Keratinocyte (primary cell): ENCODE measurements around the gene LIG1. TPM values are rescaled to one million over a fixed set of nuclear protein-coding genes. Genes with fewer than 3 reads are reported as not detected.

Source experiments
- DNase-seq: peaks from one replicate; pipeline ENCODE4 v3.0.0-alpha.2; 2011; ENCODE audit warnings: low read depth, missing footprints, low spot score
- FAIRE-seq: peaks from 2 replicates; lab custom pipeline; 2011; peaks lifted over from hg19 to GRCh38; lab: Jason Lieb, UNC
- H2AFZ ChIP-seq: 2 replicates; pipeline ENCODE4 v1.6.0; 2012; ENCODE audit warnings: low read length, control low read depth, inconsistent platforms; ENCODE audit not compliant: control insufficient read depth
- H3K27ac ChIP-seq: 2 replicates; pipeline ENCODE4 v1.5.1; 2011; ENCODE audit warnings: low read length; ENCODE audit not compliant: control insufficient read depth, insufficient read depth
- H3K27me3 ChIP-seq: 3 replicates; pipeline ENCODE4 v1.6.0; 2011; ENCODE audit warnings: low read length; ENCODE audit not compliant: control insufficient read depth, insufficient read depth; ENCODE audit errors: extremely low read depth
- H3K36me3 ChIP-seq, 2 experiments: 2 replicates in 1 of 2; 3 replicates in 1 of 2; pipeline ENCODE4 v1.5.1; 2011; ENCODE audit warnings: low read length in 2 of 2, mild to moderate bottlenecking in 1 of 2; ENCODE audit not compliant: control insufficient read depth in 2 of 2, insufficient read depth in 2 of 2; ENCODE audit errors: extremely low read depth in 1 of 2
- H3K4me1 ChIP-seq: 3 replicates; pipeline ENCODE4 v1.5.1; 2011; ENCODE audit warnings: low read length; ENCODE audit not compliant: control insufficient read depth, insufficient read depth; ENCODE audit errors: extremely low read depth
- H3K4me2 ChIP-seq: 3 replicates; pipeline ENCODE4 v1.6.0; 2011; ENCODE audit warnings: low read depth, low read length; ENCODE audit not compliant: control insufficient read depth, insufficient read depth; ENCODE audit errors: extremely low read depth
- H3K4me3 ChIP-seq, 3 experiments: fragments of 200-600 bp in 1 of 3; sonication (generic) in 1 of 3; 2 replicates in 2 of 3; 3 replicates in 1 of 3; pipeline ENCODE4 v1.5.1; 2011 to 2016; ENCODE audit warnings: low read length in 3 of 3, mild to moderate bottlenecking in 3 of 3, control low read depth in 2 of 3, inconsistent platforms in 1 of 3, low read depth in 1 of 3, mixed read lengths in 1 of 3, mixed run types in 1 of 3, moderate library complexity in 1 of 3; ENCODE audit not compliant: control insufficient read depth in 2 of 3, insufficient read depth in 2 of 3; ENCODE audit errors: extremely low read depth in 1 of 3
- H3K79me2 ChIP-seq: 2 replicates; pipeline ENCODE4 v1.6.0; 2012; ENCODE audit warnings: low read length; ENCODE audit not compliant: control insufficient read depth, insufficient read depth
- H3K9ac ChIP-seq: 3 replicates; pipeline ENCODE4 v1.6.0; 2011; ENCODE audit warnings: low read length; ENCODE audit not compliant: control insufficient read depth, insufficient read depth; ENCODE audit errors: extremely low read depth
- H3K9me1 ChIP-seq: 3 replicates; pipeline ENCODE4 v1.6.0; 2011; ENCODE audit warnings: low read length; ENCODE audit not compliant: control insufficient read depth, insufficient read depth; ENCODE audit errors: extremely low read depth
- H3K9me3 ChIP-seq: 2 replicates; pipeline ENCODE4 v1.5.1; 2012; ENCODE audit warnings: low read depth, low read length; ENCODE audit not compliant: control insufficient read depth
- H4K20me1 ChIP-seq: 3 replicates; pipeline ENCODE4 v1.6.0; 2011; ENCODE audit warnings: low read length; ENCODE audit not compliant: control insufficient read depth, insufficient read depth; ENCODE audit errors: extremely low read depth
- CTCF ChIP-seq, 3 experiments: IDR thresholded peaks in 1 of 3; conservative IDR thresholded peaks in 1 of 3; optimal IDR thresholded peaks in 1 of 3; 2 replicates in 2 of 3; 3 replicates in 1 of 3; pipeline versions ENCODE3 to v1.5.1; 2011; ENCODE audit warnings: low read length in 3 of 3, mild to moderate bottlenecking in 3 of 3, moderate library complexity in 2 of 3, control low read depth in 1 of 3, inconsistent platforms in 1 of 3; ENCODE audit not compliant: insufficient read depth in 2 of 3; ENCODE audit errors: extremely low read depth in 1 of 3
- EZH2 ChIP-seq: IDR thresholded peaks from one replicate; pipeline ENCODE4 v1.6.1; 2012; ENCODE audit warnings: inconsistent platforms, mild to moderate bottlenecking, low read length, moderate library complexity
- dilution Hi-C: fragments of 300-500 bp; cut with MboI; formaldehyde crosslinking; loops from one replicate; pipeline ENCODE4 v1.7.0; 2020; ENCODE audit warnings: low sequenced_read_pairs; ENCODE audit not compliant: extremely low pct_ligation_motif_present
- polyA plus RNA-seq, 5 experiments: library from polyadenylated mRNA; depleted of rRNA in 3 of 5; stranded (reverse) in 3 of 5; stranded (forward) in 1 of 5; unstranded in 1 of 5; fragments of >200 nt; gene quantifications; 1 replicate in 1 of 5; 2 replicates in 3 of 5; 3 replicates in 1 of 5; pipeline versions ENCODE4 v1.2.1 to v1.2.3, GENCODE V29; 2011 to 2012; ENCODE audit warnings: missing spikeins in 2 of 5, low read depth in 1 of 5, low replicate concordance in 1 of 5

Gene LIG1
- polyA plus RNA-seq, 1 donor (not counting 4 experiments of a cell fraction or from before 2014, with no cell fraction given) = 16.5 TPM

GRCh38 chr19:48120505-48120904, 49.6 kb downstream of the LIG1 start:
- H3K27ac ChIP-seq = no peak overlapping the region
- H4K20me1 ChIP-seq = no peaks in the 10 kb centered on the region
- TF ChIP-seq EZH2 (no peak), CTCF (optimal IDR thresholded peaks at IDR 0.05 in 1 of 3, IDR thresholded peaks at IDR 0.05 in 1 of 3, conservative IDR thresholded peaks at IDR 0.05 in 1 of 3; ENCODE audit: extremely low read depth in 1 of 3, insufficient read depth in 2 of 3, low read length in 3 of 3) (no peak)
- FAIRE-seq = no peak
- no peaks in the 10 kb centered on the region for H3K9me3 ChIP-seq
- no peaks in the 10 kb centered on the region for H3K27me3 ChIP-seq
- dilution Hi-C loops = no loop called here
- no peak overlapping the region for H3K4me2 ChIP-seq
- no peaks in the 10 kb centered on the region for H3K79me2 ChIP-seq
- no peaks in the 10 kb centered on the region for H3K9me1 ChIP-seq
- peaks cover 32% of the 10 kb centered on the region for H3K4me1 ChIP-seq
- H3K36me3 ChIP-seq = peaks cover 0 to 20% of the 10 kb centered on the region in 2 experiments
- DNase-seq = no peak
- H3K9ac ChIP-seq = no peak overlapping the region
- no peak overlapping the region for H3K4me3 ChIP-seq
- H2AFZ ChIP-seq = no peak overlapping the region

GRCh38 chr19:48118131-48118517, 52.0 kb downstream of the LIG1 start:
- Histone ChIP-seq H3K9me3 (no peaks in the 10 kb centered on the region), H3K4me1 (peaks cover 20% of the 10 kb centered on the region), H3K27ac (no peak overlapping the region), H3K4me3 (no peak overlapping the region), H4K20me1 (no peaks in the 10 kb centered on the region), H3K4me2 (no peak overlapping the region), H3K9ac (no peak overlapping the region), H3K9me1 (no peaks in the 10 kb centered on the region), H3K36me3 (peaks cover 0 to 17% of the 10 kb centered on the region in 2 experiments), H3K79me2 (no peaks in the 10 kb centered on the region), H2AFZ (no peak overlapping the region), H3K27me3 (no peaks in the 10 kb centered on the region)
- TF ChIP-seq CTCF (optimal IDR thresholded peaks at IDR 0.05 in 1 of 3, IDR thresholded peaks at IDR 0.05 in 1 of 3, conservative IDR thresholded peaks at IDR 0.05 in 1 of 3; ENCODE audit: extremely low read depth in 1 of 3, insufficient read depth in 2 of 3, low read length in 3 of 3) = no peak
- TF ChIP-seq EZH2 = no peak
- dilution Hi-C loops = no loop called here
- DNase-seq (no peak), FAIRE-seq (no peak)
